HEK293T (cell line): ENCODE results near the gene CAPN2.

Source experiments
- ARNT ChIP-seq: fragments of 450-650 bp; IDR thresholded peaks from 2 replicates; pipeline ENCODE4 v1.6.1; 2017; ENCODE audit warnings: mild to moderate bottlenecking
- BHLHE40 ChIP-seq: fragments of 450-650 bp; IDR thresholded peaks from 2 replicates; pipeline ENCODE4 v1.6.1; 2016; ENCODE audit warnings: mild to moderate bottlenecking, moderate library complexity, borderline replicate concordance
- FOXA1 ChIP-seq: fragments of 450-650 bp; IDR thresholded peaks from 2 replicates; pipeline ENCODE4 v1.6.1; 2016; ENCODE audit warnings: mild to moderate bottlenecking
- FOXM1 ChIP-seq: fragments of 450-650 bp; IDR thresholded peaks from 2 replicates; pipeline ENCODE4 v1.6.1; 2017; ENCODE audit warnings: mild to moderate bottlenecking, borderline replicate concordance
- HDGF ChIP-seq: fragments of 450-650 bp; IDR thresholded peaks from 2 replicates; pipeline ENCODE4 v1.6.1; 2017; ENCODE audit warnings: antibody characterized with exemption, borderline replicate concordance
- LEF1 ChIP-seq: fragments of 450-650 bp; IDR thresholded peaks from 2 replicates; pipeline ENCODE4 v1.6.1; 2017; ENCODE audit warnings: mild to moderate bottlenecking, borderline replicate concordance
- NFRKB ChIP-seq: fragments of 450-650 bp; IDR thresholded peaks from 2 replicates; pipeline ENCODE4 v1.6.1; 2016; ENCODE audit warnings: mild to moderate bottlenecking, moderate library complexity
- SP1 ChIP-seq: fragments of 450-650 bp; IDR thresholded peaks from 2 replicates; pipeline ENCODE4 v1.6.1; 2017
- SUZ12 ChIP-seq: fragments of 450-650 bp; IDR thresholded peaks from 2 replicates; pipeline ENCODE4 v1.6.1; 2016; ENCODE audit warnings: mild to moderate bottlenecking
- TARDBP ChIP-seq: fragments of 450-650 bp; IDR thresholded peaks from 2 replicates; pipeline ENCODE4 v1.6.1; 2016
- ZNF384 ChIP-seq: fragments of 450-650 bp; IDR thresholded peaks from 2 replicates; pipeline ENCODE4 v1.6.1; 2016

GRCh38 chr1:223811634-223812101, 99.3 kb downstream of the CAPN2 start:
- no peak for TF ChIP-seq ARNT
- no peak for TF ChIP-seq FOXM1
- TF ChIP-seq SUZ12 = no peak
- no peak for TF ChIP-seq BHLHE40
- TF ChIP-seq TARDBP = no peak
- TF ChIP-seq FOXA1 = no peak
- no peak for TF ChIP-seq SP1
- TF ChIP-seq ZNF384 = peak; percentile 61
- no peak for TF ChIP-seq HDGF
- no peak for TF ChIP-seq LEF1
- no peak for TF ChIP-seq NFRKB
